ENCODE measurements around the gene NOCT. TPM values are rescaled to one million over a fixed set of nuclear protein-coding genes. Genes with fewer than 3 reads are reported as not detected.

NOCT gene
- total and polyA plus RNA-seq, 2 donors (not counting 3 experiments of a cell fraction or from before 2014, with no cell fraction given) = 7.6 to 20.1 TPM

DNA sequence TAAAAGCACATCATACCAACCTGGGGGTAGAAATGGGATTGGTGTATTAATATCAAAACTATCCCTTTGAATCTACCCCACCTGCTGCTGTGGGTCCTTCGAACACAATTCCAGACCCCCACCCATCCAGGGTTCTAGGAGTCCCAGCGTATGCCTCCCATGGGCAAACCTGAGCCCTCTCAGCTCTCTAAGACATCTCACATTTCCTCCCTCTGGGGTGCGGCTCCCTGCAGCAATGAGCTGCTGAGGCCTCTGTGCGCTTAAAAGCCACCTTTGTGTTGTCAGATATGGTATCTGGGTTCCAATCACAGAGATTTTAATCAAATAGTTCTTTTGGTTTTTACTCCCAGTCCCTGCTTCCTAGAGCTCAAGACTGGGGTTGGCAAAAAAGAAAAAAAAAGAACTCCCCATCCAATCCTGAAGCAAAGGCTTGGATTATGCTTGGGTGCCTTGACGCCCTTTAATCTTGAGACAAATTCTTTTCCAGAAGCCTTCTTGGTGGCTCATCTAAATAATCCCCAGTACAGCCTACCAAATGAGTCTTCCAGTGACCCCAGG is 37.5 kb upstream of the NOCT start:
- FAIRE-seq (no peak), DNase-seq (ENCODE audit: low read depth, low spot score) (no peak)
- Histone ChIP-seq H3K9me3 (replicated peaks; ENCODE audit: control insufficient read depth, insufficient read depth, low read length) (no peaks in the 10 kb centered on the region), H3K4me2 (ENCODE audit: insufficient read depth, low read length) (no peak overlapping the region), H3K79me2 (ENCODE audit: control insufficient read depth, insufficient read depth, low read length) (no peaks in the 10 kb centered on the region), H3K36me3 (ENCODE audit: control insufficient read depth in 2 of 2, extremely low read depth in 1 of 2, insufficient read depth in 2 of 2, low read length in 2 of 2) (no peaks in the 10 kb centered on the region), H3K9ac (replicated peaks; ENCODE audit: extremely low read depth, insufficient read depth, low read length) (no peak overlapping the region), H3K9me1 (replicated peaks; ENCODE audit: control insufficient read depth, extremely low read depth, insufficient read depth, low read length) (no peaks in the 10 kb centered on the region), H3K27ac (ENCODE audit: insufficient read depth, low read depth, low read length) (no peak overlapping the region), H3K4me1 (ENCODE audit: control insufficient read depth, extremely low read depth, insufficient read depth, low read length) (peaks cover 11% of the 10 kb centered on the region), H3K4me3 (replicated peaks in 1 of 3; ENCODE audit: insufficient read depth in 1 of 3, low read depth in 1 of 3, low read length in 3 of 3) (no peak overlapping the region), H3K27me3 (ENCODE audit: control insufficient read depth in 2 of 2, insufficient read depth in 2 of 2, low read length in 2 of 2) (no peaks in the 10 kb centered on the region), H2AFZ (ENCODE audit: low read depth, low read length) (no peak overlapping the region), H4K20me1 (replicated peaks; ENCODE audit: control insufficient read depth, extremely low read depth, insufficient read depth, low read length) (no peaks in the 10 kb centered on the region)
- TF ChIP-seq, protein P1, sequence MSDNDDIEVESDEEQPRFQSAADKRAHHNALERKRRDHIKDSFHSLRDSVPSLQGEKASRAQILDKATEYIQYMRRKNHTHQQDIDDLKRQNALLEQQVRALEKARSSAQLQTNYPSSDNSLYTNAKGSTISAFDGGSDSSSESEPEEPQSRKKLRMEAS (IDR thresholded peaks at IDR 0.05; ENCODE audit: insufficient read depth, insufficient read length) = no peak
- no TSS peak for BruUV-seq (replicated peaks)
- dilution Hi-C loops (cut with MboI; ENCODE audit: extremely low pct_ligation_motif_present, low sequenced_read_pairs) (no loop called here), intact Hi-C loops (cut with micrococcal nuclease) (no loop called here)
- ChIA-PET POLR2A (no interaction called here), CTCF (interaction anchor here (0.9 to 1.4 kb wide), 3 partner anchors 9 to 52 kb away, joined by 3 to 4 read pairs (median 3); no protein-coding TSS in a partner anchor)

DNA sequence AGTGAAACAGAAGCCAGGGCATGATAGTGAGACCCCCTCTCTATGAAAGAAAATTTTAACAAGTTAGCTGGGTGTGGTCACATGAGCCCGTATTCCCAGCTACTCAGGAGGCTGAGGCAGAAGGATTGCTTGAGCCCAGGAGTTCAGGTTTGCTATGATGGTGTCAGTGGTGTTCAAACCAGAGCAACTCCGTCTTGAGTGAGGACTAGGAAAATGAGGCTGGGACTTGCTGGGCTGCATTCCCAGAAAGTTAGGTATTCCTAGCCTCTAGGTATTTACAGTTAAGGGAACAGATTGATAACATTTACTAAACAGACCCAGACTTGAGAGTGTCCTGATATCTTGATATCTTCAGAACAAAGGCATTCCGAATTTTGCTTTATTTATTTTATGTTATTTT is 37.0 kb upstream of the NOCT start:
- DNase-seq (ENCODE audit: low read depth, low spot score) (no peak), FAIRE-seq (no peak)
- no peaks in the 10 kb centered on the region for H3K36me3 ChIP-seq (ENCODE audit: control insufficient read depth in 2 of 2, extremely low read depth in 1 of 2, insufficient read depth in 2 of 2, low read length in 2 of 2)
- BruUV-seq (replicated peaks) = no TSS peak
- CTCF ChIA-PET = interaction anchor here (0.9 to 1.4 kb wide), 2 partner anchors 9 to 40 kb away, joined by 3 read pairs; no protein-coding TSS in a partner anchor
- intact Hi-C loops (cut with micrococcal nuclease) (no loop called here), dilution Hi-C loops (cut with MboI; ENCODE audit: extremely low pct_ligation_motif_present, low sequenced_read_pairs) (no loop called here)
- no peaks in the 10 kb centered on the region for H3K27me3 ChIP-seq (ENCODE audit: control insufficient read depth in 2 of 2, insufficient read depth in 2 of 2, low read length in 2 of 2)
- no peak overlapping the region for H3K27ac ChIP-seq (ENCODE audit: insufficient read depth, low read depth, low read length)
- no peak overlapping the region for H3K4me2 ChIP-seq (ENCODE audit: insufficient read depth, low read length)
- no peaks in the 10 kb centered on the region for H4K20me1 ChIP-seq (replicated peaks; ENCODE audit: control insufficient read depth, extremely low read depth, insufficient read depth, low read length)
- POLR2A ChIA-PET = no interaction called here
- no peaks in the 10 kb centered on the region for H3K9me1 ChIP-seq (replicated peaks; ENCODE audit: control insufficient read depth, extremely low read depth, insufficient read depth, low read length)
- no peak overlapping the region for H3K9ac ChIP-seq (replicated peaks; ENCODE audit: extremely low read depth, insufficient read depth, low read length)
- no peak for TF ChIP-seq GATA2 (IDR thresholded peaks at IDR 0.05; ENCODE audit: insufficient read depth, insufficient read length, low read depth, low read length)
- no peak for TF ChIP-seq POLR2AphosphoS5 (IDR thresholded peaks at IDR 0.05; ENCODE audit: insufficient read depth, low read depth, low read length)
- no peak for TF ChIP-seq JUN (IDR thresholded peaks at IDR 0.05; ENCODE audit: borderline replicate concordance, insufficient read depth, insufficient read length, low read depth)
- TF ChIP-seq POLR2A (IDR thresholded peaks at IDR 0.05; ENCODE audit: low read depth, low read length) = no peak
- TF ChIP-seq, protein P2, sequence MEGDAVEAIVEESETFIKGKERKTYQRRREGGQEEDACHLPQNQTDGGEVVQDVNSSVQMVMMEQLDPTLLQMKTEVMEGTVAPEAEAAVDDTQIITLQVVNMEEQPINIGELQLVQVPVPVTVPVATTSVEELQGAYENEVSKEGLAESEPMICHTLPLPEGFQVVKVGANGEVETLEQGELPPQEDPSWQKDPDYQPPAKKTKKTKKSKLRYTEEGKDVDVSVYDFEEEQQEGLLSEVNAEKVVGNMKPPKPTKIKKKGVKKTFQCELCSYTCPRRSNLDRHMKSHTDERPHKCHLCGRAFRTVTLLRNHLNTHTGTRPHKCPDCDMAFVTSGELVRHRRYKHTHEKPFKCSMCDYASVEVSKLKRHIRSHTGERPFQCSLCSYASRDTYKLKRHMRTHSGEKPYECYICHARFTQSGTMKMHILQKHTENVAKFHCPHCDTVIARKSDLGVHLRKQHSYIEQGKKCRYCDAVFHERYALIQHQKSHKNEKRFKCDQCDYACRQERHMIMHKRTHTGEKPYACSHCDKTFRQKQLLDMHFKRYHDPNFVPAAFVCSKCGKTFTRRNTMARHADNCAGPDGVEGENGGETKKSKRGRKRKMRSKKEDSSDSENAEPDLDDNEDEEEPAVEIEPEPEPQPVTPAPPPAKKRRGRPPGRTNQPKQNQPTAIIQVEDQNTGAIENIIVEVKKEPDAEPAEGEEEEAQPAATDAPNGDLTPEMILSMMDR (IDR thresholded peaks at IDR 0.05; ENCODE audit: extremely low read depth in 1 of 2, insufficient read depth in 1 of 2, low read depth in 1 of 2, low read length in 2 of 2) = no peak
- TF ChIP-seq, protein P1 (IDR thresholded peaks at IDR 0.05; ENCODE audit: insufficient read depth, insufficient read length) = no peak
- no peak for TF ChIP-seq MYC (IDR thresholded peaks at IDR 0.05; ENCODE audit: low read depth, low read length)
- H2AFZ ChIP-seq (ENCODE audit: low read depth, low read length) = no peak overlapping the region
- no peaks in the 10 kb centered on the region for H3K79me2 ChIP-seq (ENCODE audit: control insufficient read depth, insufficient read depth, low read length)
- no peaks in the 10 kb centered on the region for H3K9me3 ChIP-seq (replicated peaks; ENCODE audit: control insufficient read depth, insufficient read depth, low read length)
- H3K4me3 ChIP-seq (replicated peaks in 1 of 3; ENCODE audit: insufficient read depth in 1 of 3, low read depth in 1 of 3, low read length in 3 of 3) = no peak overlapping the region
- H3K4me1 ChIP-seq (ENCODE audit: control insufficient read depth, extremely low read depth, insufficient read depth, low read length) = peaks cover 11% of the 10 kb centered on the region

All from endothelial cell of umbilical vein (primary cell).